Right renal cortex interstitium (tissue), 3 donors: ENCODE measurements around the gene LMNTD2. TPM values are rescaled to one million over a fixed set of nuclear protein-coding genes. Genes with fewer than 3 reads are reported as not detected.
"Not testable (repeated sequence)": the region's sequence is repeated elsewhere in the genome, so short reads cannot be mapped to it uniquely, and the experiment has no call there.

Experiments used
- DNase-seq, 3 donors: peaks; one replicate each; pipeline ENCODE4 v3.0.0-alpha.2; 2013; ENCODE audit warnings: low read depth in 3 of 3, low spot score in 2 of 3
- polyA plus RNA-seq, 3 donors: library from polyadenylated mRNA; unstranded; fragments of 120-200 nt; gene quantifications; one replicate each; pipeline ENCODE4 v1.2.1, GENCODE V29; 2013; ENCODE audit not compliant: insufficient read length in 3 of 3

Gene LMNTD2
- polyA plus RNA-seq, 3 donors, result 2.6 to 2.7 (median 2.6) TPM

DNA sequence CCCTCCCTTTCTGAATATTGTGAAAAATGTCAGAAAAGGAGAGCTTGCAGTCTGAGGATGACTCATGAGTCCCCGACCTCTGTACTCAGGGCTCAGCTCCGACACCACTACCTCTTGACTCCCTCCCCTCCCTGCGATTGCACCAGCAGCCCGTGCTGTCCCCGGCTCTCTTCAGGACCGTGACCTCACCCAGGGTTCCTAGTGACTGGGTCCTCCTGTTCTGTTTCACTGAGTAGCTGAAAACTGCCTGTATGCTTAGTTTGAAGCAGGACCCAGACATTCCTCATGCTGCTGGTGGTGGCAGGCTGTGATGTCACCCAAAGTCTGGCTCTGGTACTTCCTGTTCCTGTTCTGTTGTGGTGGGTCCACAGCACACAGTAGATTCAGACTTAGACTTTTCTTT lies 27.4 kb upstream of the LMNTD2 start:
- no peak for DNase-seq

DNA sequence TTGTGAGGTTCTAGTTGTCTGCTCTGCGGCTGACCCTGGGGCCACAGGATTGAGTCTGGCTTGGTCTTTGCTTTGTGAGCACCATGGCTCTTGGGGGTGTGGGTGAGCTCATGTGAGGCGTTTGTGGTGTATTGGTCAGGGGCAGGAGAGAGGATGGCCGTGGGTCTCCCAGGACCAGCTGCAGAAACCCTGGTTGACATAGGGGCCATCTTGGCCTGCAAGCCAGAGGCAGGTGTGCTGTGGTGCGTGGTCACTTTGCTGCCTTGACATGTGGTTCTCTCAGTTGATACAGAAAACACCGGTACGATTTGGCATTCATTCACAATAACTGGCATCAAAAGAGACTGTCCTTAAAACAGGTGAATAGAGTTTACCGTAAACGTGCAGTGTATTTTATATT lies 27.0 kb upstream of the LMNTD2 start:
- DNase-seq, result no peak

DNA sequence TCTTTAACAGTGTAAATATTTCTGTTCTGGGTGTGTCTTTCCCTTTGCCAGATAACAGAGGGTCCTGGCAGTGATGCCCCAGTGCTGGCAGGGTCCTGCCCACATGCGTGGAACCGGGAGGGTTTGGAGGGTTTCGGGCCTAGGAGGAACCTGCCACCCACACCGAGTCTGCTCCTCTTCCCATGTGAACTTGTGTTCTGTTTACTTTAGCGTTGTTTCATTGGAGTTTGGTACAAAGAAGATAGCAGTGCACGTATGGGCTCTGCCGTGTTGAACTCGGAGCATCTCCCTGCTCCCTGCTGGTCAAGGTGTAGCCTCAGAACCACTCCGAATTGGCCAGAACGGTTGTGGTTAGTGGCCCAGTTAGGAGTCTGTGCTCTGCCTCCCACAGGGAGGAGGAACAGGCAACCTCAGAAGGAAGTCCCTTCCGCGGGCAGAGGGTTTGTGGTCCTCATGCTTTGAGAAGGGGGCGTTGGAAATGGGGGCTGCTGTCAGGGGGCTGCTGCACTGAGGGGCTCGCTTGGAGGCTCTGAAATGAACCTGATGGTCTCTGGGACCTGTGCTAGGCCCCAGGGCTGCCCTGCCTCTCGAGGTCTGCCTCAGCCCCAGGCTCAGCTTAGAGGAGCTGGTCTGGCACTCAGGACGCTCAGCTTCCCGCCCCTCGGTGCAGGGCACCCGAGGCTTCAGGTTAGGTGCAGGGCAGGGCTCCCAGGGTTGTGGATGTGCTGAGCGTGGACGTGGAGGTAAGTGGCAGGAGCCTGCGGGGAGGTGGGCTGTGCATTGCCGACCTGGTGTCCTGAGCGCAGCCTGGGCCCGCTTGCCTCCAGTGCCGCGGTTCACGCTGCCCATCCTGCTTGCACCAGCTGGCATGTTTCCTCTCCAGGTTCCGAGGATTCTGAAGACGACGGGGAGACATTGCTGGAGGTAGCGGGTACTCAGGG lies 26.1 kb upstream of the LMNTD2 start:
- no peak for DNase-seq

DNA sequence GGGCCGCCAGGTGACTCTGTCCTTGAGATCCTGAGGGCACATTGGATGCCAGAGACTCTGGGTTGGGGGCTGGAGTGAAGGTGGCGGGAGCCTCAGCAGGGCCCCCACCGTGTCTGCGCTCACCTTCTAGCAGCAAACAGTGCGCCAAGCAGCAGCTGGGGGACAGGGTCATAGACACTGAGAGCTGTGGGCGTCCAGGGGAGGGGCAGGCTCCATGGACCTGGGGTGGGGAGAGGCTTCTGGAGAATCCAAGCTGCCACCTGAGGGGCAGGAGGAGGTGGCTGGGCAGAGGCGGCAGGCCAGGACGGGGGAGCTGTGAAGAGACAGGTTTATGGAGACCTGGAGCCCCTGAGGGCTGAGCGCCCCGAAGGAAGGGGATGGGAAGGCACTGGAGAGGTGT lies 23.7 kb upstream of the LMNTD2 start:
- DNase-seq, result no peak

GRCh38 chr11:581752-582151 lies 21.2 kb upstream of the LMNTD2 start:
- no peak for DNase-seq

DNA sequence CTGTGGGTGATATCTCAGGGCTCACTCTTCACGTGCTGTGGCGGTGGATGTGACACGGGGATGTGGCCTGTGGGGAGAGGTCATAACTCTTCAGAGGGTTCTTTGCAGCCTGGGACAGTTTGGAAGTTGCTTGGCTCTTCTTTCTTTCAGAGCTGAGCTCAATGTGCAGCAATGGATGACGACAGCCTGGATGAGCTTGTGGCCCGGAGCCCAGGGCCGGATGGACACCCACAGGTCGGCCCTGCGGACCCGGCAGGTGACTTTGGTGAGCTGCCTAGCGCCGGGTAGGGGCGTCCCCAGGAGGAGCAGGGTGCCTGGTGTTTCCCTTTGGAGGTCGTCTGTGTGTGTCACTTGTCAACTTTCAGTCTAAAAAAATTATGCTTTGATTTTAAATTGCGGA lies 20.8 kb upstream of the LMNTD2 start:
- DNase-seq, result no peak

- DNase-seq, result no peak
Observed at GRCh38 chr11:579830-580601, 19.5 kb upstream of the LMNTD2 start.

DNA sequence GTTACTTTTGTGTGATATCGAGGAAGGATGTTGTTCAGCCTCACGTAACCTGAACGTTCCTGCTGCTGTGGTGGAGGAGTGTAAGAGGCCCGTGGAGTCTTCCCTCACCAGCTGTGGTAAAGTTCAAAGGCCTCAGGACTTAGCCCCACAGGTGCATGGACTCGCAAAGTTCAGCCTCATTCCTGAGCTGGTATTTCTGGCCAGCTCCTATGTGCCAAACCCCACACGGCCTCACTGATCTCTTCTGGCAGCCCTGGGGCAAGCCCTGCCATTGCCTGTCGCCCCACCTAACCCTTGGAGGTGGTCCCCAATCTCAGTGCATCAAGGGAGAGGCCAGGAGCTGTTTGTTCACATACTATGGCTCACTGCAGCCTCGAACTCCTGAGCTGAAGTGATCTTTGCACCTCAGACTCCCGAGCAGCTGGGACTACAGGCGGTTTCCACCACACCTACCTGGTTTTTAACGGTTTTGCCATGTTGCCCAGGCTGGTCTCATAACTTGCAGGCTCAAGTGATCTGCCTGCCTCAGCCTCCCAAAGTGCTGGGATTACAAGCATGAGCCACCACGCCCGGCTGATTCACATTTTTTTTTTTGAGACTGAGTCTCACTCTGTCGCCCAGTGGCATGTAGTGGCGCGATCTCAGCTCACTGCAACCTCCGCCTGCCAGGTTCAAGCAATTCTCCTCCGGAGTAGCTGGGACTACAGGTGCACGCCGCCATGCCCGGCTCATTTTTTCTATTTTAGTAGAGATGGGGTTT lies 17.9 kb upstream of the LMNTD2 start:
- no peak for DNase-seq

- no peak for DNase-seq
Observed at GRCh38 chr11:577611-577894, 17.0 kb upstream of the LMNTD2 start.

- DNase-seq, result no peak
Observed at GRCh38 chr11:576811-577610, 16.5 kb upstream of the LMNTD2 start.

DNA sequence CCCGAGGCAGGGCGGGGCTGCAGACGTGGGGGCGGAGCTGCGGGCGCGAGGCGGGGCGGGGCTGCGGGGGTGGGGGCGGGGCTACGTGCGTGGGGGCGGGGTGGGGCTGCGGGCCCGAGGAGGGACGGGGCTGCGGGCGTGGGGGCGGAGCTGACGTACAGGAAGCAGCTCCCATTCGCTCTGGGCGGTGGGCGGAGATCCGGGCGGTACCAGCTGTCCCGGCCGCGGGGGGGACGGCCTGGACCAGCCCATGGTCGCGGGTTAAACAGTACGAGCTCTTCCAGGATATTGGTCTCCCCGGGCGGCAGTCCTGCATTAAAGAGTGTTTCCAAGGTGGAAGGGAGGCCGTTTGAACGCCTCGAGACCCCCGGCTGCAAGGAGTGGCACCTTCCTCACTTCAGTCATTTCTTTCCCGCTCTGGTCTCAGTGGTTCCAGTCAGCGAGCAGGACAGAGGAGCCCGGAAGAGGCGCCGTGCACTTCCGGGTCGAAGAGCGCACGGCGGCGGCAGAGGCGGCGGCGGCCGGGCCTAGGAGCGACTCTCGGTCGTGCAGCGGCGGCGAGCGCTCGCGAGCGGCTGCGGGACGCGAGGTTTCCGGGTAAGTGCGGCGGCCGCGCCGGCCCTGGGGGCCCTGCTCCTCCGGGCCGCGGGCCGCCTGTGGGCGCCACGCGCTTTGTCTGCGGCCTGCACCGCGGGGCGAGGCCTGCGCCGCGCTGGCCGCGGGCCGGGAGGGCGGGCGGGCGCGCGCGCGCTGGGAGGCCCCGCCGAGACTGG lies 15.6 kb upstream of the LMNTD2 start, which contains the start of gene PHRF1:
PHRF1 (plus strand) TSS at position 475 of the 773 bp plus-strand sequence. CDS start 5,043 bp downstream, outside the sequence.
- DNase-seq, result peak; percentile 86 to 91 (median 90)

DNA sequence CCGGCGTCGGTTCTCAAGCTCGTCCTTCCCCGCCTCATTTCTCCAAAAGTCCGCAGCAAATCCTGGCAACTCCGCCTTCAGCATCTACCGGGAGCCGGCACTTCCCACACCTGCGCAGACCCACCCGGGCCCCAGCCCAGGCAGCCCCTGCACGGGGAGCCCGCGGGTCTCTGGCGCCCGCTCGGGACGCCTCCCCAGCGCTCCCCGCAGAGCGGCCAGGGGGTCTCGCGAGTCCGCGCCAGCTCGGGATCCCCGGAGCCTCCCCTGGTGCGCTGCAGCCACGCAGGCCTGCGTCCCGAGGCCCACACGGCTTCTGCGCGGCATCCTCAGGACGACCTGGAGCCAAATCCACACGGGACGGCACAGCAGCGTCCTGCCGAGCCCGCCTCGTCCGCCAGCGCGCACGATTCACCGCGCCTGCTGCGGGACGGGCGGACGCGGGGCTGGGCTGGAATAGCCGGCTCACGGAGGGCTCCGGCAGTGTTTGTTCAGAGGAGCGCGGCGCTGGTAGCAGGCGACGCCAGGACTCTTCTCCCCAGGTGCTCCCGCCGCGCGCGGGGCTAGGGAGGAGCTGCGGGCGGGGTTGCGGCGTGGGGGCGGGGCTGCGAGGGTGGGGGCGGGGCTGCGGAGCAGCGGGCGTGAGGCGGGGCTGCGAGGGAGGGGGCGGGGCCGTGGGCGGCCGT lies 14.9 kb upstream of the LMNTD2 start:
- no peak for DNase-seq

- no peak for DNase-seq
Observed at GRCh38 chr11:574632-575312, 14.2 kb upstream of the LMNTD2 start.

DNA sequence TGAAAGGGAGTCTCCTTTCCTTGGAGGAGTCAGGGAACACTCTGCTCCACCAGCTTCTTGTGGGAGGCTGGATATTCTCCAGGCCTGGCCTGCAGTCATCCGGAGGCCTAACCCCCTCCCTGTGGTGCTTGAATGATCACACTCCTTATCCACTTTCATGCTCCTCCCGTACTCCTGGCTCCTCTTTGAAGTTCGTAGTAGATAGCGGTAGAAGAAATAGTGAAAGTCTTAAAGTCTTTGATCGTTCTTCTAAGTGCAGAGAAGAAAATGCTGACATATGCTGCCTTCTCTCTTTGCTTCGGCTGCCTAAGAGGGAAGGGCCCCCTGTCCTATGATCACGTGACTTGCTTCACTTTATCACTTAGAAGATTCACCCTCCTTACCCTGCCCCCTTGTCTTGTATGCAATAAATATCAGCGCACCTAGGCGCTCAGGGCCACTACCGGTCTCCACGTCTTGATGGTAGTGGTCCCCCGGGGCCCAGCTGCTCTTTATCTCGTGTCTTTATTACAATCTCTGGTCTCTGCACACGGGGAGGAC lies 13.6 kb upstream of the LMNTD2 start:
- DNase-seq, result not testable (repeated sequence)

DNA sequence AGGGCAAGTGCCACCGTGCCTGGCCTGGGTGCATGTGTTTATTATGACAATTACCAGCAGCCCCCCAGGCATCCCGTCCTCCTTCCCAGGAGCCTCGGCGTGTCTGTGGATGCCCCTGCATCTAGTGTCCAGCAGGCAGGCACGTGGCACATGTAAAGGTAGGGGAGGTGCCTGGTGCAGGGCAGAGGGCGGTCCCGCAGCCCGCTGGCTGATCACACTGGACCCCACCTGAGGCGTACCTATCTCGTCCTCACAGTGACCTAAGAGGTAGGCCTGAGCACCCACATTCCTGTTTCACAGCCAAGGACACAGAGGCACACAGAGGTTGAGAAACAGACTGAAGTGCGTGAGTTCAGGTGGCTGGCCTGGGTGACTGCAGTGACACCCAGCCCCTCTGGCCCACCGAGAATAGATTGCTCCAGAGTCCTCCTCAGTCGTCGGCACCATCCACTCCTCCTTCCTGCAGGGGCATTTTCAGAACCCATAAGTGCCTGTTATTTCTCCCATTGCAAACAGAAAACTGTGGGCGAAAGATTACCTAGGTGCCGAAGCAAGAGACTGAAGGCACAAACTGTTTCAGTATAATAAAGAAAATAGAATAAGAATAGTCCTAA lies 12.7 kb upstream of the LMNTD2 start:
- DNase-seq, result no peak

- DNase-seq, result no peak
Observed at GRCh38 chr11:571802-572185, 11.3 kb upstream of the LMNTD2 start.

DNA sequence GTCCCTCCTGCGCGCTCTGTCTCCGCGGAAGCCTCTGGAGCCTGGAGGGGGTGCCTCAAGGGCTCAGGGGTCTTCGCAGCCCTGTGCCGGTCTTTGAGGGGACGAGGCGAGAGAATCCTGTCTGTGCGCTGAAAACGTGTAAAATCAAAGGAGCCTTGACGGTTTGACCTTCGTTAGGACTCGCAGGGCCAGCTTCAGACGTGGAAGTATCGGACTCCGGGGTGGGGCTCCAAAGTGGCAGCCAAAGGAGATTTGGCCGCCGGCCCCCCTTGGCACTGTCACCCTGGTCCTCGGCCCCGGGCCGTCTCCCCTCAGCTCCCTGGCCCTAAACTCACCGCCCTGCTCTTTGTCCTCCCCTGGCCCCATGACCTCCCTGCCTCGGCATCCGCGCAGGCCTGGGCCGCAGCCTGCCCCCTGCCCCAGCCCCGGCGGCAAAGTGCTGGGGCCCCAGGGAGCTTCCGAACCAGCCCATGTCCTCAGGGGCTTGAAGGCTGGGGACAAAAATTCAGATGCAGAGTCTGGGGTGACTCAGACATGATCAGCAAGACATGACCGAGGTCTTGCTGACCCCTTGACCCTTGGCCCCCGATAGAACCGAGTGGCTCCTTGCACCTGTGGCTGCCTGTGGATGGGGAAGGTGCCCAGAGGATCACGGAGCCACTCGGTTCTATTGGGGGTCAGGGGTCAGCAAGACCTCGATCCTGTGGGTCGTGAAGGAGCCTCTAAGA lies 8.8 kb upstream of the LMNTD2 start:
- DNase-seq, result no peak
